Thyroid gland (tissue), 4 donors: ENCODE data around the gene FYN.
"Not testable (repeated sequence)": the region's sequence is repeated elsewhere in the genome, so short reads cannot be mapped to it uniquely, and the experiment has no call there.

ENCODE experiments used
- CTCF ChIP-seq, 6 experiments: fragments of 200-600 bp in 3 of 6; fragments of 450-650 bp in 3 of 6; sonication (generic) in 3 of 6; IDR thresholded peaks; one replicate each; pipeline ENCODE4 v1.5.1; 2016 to 2019; ENCODE audit warnings: antibody characterized with exemption in 6 of 6, mild to moderate bottlenecking in 2 of 6, inconsistent platforms in 1 of 6, moderate library complexity in 1 of 6
- POLR2A ChIP-seq, 2 donors: fragments of 450-650 bp; IDR thresholded peaks; one replicate each; pipeline ENCODE4 v1.6.1; 2017; ENCODE audit warnings: antibody characterized with exemption in 2 of 2, mild to moderate bottlenecking in 2 of 2, moderate library complexity in 1 of 2

- TF ChIP-seq POLR2A, CTCF (IDR thresholded peaks at IDR 0.05): not testable (repeated sequence)
These were observed 13.5 kb upstream of the FYN start for GRCh38 chr6:111886793-111887192.
